B cell (primary cell): ENCODE measurements around the gene PRSS33. TPM values are rescaled to one million over a fixed set of nuclear protein-coding genes. Genes with fewer than 3 reads are reported as not detected.

Source experiments
- ATAC-seq: fragments of 200-7000 bp; cut with Tn5 transposase; one replicate; pipeline ENCODE4 v1.10.0; 2021; ENCODE audit warnings: low read depth, mild to moderate bottlenecking, moderate number of reproducible peaks, moderate library complexity
- CTCF ChIA-PET: fragments of 350-600 bp; sonication (Branson Sonifier 250); formaldehyde crosslinking; loops from one replicate; lab custom pipeline; 2021; ENCODE audit warnings: antibody characterized with exemption, inconsistent platforms; lab: Charles Lee
- POLR2A ChIA-PET: fragments of 350-600 bp; sonication (Branson Sonifier 250); formaldehyde crosslinking; loops from one replicate; lab custom pipeline; 2021; ENCODE audit warnings: antibody characterized with exemption; lab: Charles Lee
- DNase-seq: peaks from one replicate; pipeline ENCODE4 v3.0.0; 2013
- H2AFZ ChIP-seq: 2 replicates; pipeline ENCODE4 v1.6.1; 2012; ENCODE audit warnings: mild to moderate bottlenecking, low read depth, low read length; ENCODE audit not compliant: insufficient read depth, poor library complexity, severe bottlenecking
- H3K27ac ChIP-seq, 2 donors: 1 replicate in 1 of 2; 2 replicates in 1 of 2; pipeline ENCODE4 v1.5.1; 2012 to 2013; ENCODE audit warnings: low read length in 2 of 2, mild to moderate bottlenecking in 2 of 2, moderate library complexity in 1 of 2
- H3K27me3 ChIP-seq, 4 experiments: fragments of 200-600 bp in 1 of 4; sonication (generic) in 1 of 4; replicated peaks in 1 of 4; 1 replicate in 2 of 4; 2 replicates in 2 of 4; pipeline versions ENCODE4 v1.6.1 to v1.7.0; 2013 to 2016; ENCODE audit warnings: low read length in 3 of 4, mild to moderate bottlenecking in 2 of 4, mixed read lengths in 1 of 4, moderate library complexity in 1 of 4; ENCODE audit not compliant: insufficient read depth in 4 of 4, control insufficient read depth in 3 of 4; ENCODE audit errors: control extremely low read depth in 1 of 4
- H3K36me3 ChIP-seq, 2 experiments: replicated peaks in 1 of 2; 1 replicate in 1 of 2; 2 replicates in 1 of 2; pipeline versions ENCODE4 v1.6.1 to v1.7.1; 2013; ENCODE audit warnings: low read length in 1 of 2; ENCODE audit not compliant: insufficient read depth in 2 of 2, control insufficient read depth in 1 of 2; ENCODE audit errors: control extremely low read depth in 1 of 2, extremely low read depth in 1 of 2
- H3K4me1 ChIP-seq, 2 donors: fragments of 200-600 bp in 1 of 2; sonication (generic) in 1 of 2; 1 replicate in 1 of 2; 2 replicates in 1 of 2; pipeline versions ENCODE4 v1.5.1 to v1.6.1; 2013 to 2017; ENCODE audit warnings: low read length in 2 of 2; ENCODE audit not compliant: control insufficient read depth in 2 of 2, insufficient read depth in 2 of 2
- H3K4me2 ChIP-seq: replicated peaks from 2 replicates; pipeline ENCODE3; 2012; ENCODE audit warnings: mild to moderate bottlenecking, low read depth, low read length; ENCODE audit not compliant: poor library complexity, severe bottlenecking
- H3K4me3 ChIP-seq, 5 experiments: fragments of 200-600 bp in 1 of 5; sonication (generic) in 1 of 5; 1 replicate in 3 of 5; 2 replicates in 2 of 5; pipeline versions ENCODE4 v1.5.1 to v1.7.0; 2011 to 2016; ENCODE audit warnings: low read length in 4 of 5, mild to moderate bottlenecking in 4 of 5, low read depth in 2 of 5, control low read depth in 1 of 5, moderate library complexity in 1 of 5; ENCODE audit not compliant: insufficient read depth in 1 of 5; ENCODE audit errors: control extremely low read depth in 1 of 5, extremely low read depth in 1 of 5
- H3K79me2 ChIP-seq: fragments of 200-600 bp; sonication (generic); one replicate; pipeline ENCODE4 v1.6.0; 2016; ENCODE audit warnings: low read length; ENCODE audit not compliant: control insufficient read depth, insufficient read depth
- H3K9ac ChIP-seq: fragments of 200-600 bp; sonication (generic); 2 replicates; pipeline ENCODE4 v1.6.1; 2017; ENCODE audit warnings: mild to moderate bottlenecking, low read length, moderate library complexity
- H3K9me3 ChIP-seq, 3 donors: one replicate each; pipeline versions ENCODE4 v1.6.1 to v1.7.1; 2013; ENCODE audit warnings: low read length in 2 of 3; ENCODE audit not compliant: control insufficient read depth in 2 of 3, insufficient read depth in 1 of 3; ENCODE audit errors: control extremely low read depth in 1 of 3
- H4K20me1 ChIP-seq: 2 replicates; pipeline ENCODE4 v1.6.0; 2012; ENCODE audit warnings: mild to moderate bottlenecking, low read length; ENCODE audit not compliant: insufficient read depth, control insufficient read depth, poor library complexity, severe bottlenecking
- H3K27ac Mint-ChIP-seq: one replicate; pipeline ENCODE4 v1.8.0; 2021; ENCODE audit warnings: mixed read lengths
- H3K27me3 Mint-ChIP-seq: one replicate; pipeline ENCODE4 v1.8.0; 2021; ENCODE audit warnings: mixed read lengths
- H3K4me1 Mint-ChIP-seq: one replicate; pipeline ENCODE4 v1.8.0; 2021; ENCODE audit warnings: mixed read lengths
- H3K4me3 Mint-ChIP-seq: one replicate; pipeline ENCODE4 v1.8.0; 2021; ENCODE audit warnings: mixed read lengths
- H3K9me3 Mint-ChIP-seq: one replicate; pipeline ENCODE4 v1.8.0; 2022; ENCODE audit warnings: mixed read lengths; ENCODE audit not compliant: insufficient read depth
- EZH2 ChIP-seq: IDR thresholded peaks from 2 replicates; pipeline ENCODE4 v1.6.1; 2012; ENCODE audit warnings: borderline replicate concordance, low read depth, mild to moderate bottlenecking, moderate library complexity, low read length; ENCODE audit not compliant: insufficient read depth, poor library complexity, severe bottlenecking
- WGBS: methylation state at CpG from one replicate; pipeline ENCODE4 v1.1.5; 2013; ENCODE audit warnings: missing lambda C conversion rate; ENCODE audit not compliant: insufficient coverage; 5-methylcytosine and 5-hydroxymethylcytosine counted together
- intact Hi-C: fragments of 100-400 bp; cut with micrococcal nuclease; formaldehyde crosslinking; loops from one replicate; pipeline ENCODE4 v1.10.0; 2022
- polyA plus RNA-seq: library from polyadenylated mRNA; depleted of rRNA; stranded (reverse); fragments of >200 nt; gene quantifications from 2 replicates; pipeline ENCODE4 v1.2.3, GENCODE V29; 2012
- total RNA-seq, 2 donors: library from RNA; stranded (reverse); fragments of 120-200 nt in 1 of 2; gene quantifications; 1 replicate in 1 of 2; 2 replicates in 1 of 2; pipeline versions ENCODE4 v1.2.3 to v1.2.4, GENCODE V29; 2013 to 2022
- TF ChIP-seq, protein P1 (sequence below): fragments of 200-600 bp; IDR thresholded peaks from one replicate; pipeline ENCODE4 v1.8.0; 2022; ENCODE audit warnings: antibody characterized with exemption, mild to moderate bottlenecking

The PRSS33 gene
- total and polyA plus RNA-seq, 2 donors (not counting 1 experiment from before 2014, with no cell fraction given), result not detected

DNA sequence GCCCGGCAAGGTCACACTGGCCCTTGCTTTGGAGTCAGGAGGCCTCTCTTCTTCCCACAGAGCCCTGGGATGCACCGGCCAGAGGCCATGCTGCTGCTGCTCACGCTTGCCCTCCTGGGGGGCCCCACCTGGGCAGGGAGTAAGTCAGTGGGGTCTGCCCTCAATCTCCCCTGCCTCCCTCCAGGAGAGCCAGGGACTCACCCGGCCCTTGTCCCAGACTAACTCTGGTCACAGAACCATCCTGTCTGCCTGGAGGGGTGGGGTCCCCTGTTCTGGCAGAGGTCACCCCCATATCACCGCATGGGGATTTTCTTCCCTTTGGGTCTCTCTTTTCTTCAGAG is 43.0 kb upstream of the PRSS33 start:
- ChIA-PET CTCF (no interaction called here), POLR2A (no interaction called here)
- Mint-ChIP-seq H3K9me3 (no peaks in the 10 kb centered on the region), H3K27ac (no peak overlapping the region), H3K27me3 (peaks cover 18% of the 10 kb centered on the region), H3K4me3 (no peak overlapping the region), H3K4me1 (no peaks in the 10 kb centered on the region)
- intact Hi-C loops, result no loop called here
- WGBS, result 84% methylated on average over 5 of the region's 5 CpGs
- Histone ChIP-seq H3K4me2 (no peak overlapping the region), H3K27me3 (peaks cover 0 to 29% (median 5%) of the 10 kb centered on the region in 4 experiments), H3K36me3 (no peaks in the 10 kb centered on the region), H3K4me3 (no peak overlapping the region), H3K9ac (no peak overlapping the region), H3K79me2 (no peaks in the 10 kb centered on the region), H4K20me1 (no peaks in the 10 kb centered on the region), H3K9me3 (no peaks in the 10 kb centered on the region), H2AFZ (no peak overlapping the region), H3K4me1 (no peaks in the 10 kb centered on the region), H3K27ac (no peak overlapping the region)
- DNase-seq (no peak), ATAC-seq (no peak)
- no peak for TF ChIP-seq EZH2
- TF ChIP-seq, protein P1, sequence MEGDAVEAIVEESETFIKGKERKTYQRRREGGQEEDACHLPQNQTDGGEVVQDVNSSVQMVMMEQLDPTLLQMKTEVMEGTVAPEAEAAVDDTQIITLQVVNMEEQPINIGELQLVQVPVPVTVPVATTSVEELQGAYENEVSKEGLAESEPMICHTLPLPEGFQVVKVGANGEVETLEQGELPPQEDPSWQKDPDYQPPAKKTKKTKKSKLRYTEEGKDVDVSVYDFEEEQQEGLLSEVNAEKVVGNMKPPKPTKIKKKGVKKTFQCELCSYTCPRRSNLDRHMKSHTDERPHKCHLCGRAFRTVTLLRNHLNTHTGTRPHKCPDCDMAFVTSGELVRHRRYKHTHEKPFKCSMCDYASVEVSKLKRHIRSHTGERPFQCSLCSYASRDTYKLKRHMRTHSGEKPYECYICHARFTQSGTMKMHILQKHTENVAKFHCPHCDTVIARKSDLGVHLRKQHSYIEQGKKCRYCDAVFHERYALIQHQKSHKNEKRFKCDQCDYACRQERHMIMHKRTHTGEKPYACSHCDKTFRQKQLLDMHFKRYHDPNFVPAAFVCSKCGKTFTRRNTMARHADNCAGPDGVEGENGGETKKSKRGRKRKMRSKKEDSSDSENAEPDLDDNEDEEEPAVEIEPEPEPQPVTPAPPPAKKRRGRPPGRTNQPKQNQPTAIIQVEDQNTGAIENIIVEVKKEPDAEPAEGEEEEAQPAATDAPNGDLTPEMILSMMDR, result no peak

DNA sequence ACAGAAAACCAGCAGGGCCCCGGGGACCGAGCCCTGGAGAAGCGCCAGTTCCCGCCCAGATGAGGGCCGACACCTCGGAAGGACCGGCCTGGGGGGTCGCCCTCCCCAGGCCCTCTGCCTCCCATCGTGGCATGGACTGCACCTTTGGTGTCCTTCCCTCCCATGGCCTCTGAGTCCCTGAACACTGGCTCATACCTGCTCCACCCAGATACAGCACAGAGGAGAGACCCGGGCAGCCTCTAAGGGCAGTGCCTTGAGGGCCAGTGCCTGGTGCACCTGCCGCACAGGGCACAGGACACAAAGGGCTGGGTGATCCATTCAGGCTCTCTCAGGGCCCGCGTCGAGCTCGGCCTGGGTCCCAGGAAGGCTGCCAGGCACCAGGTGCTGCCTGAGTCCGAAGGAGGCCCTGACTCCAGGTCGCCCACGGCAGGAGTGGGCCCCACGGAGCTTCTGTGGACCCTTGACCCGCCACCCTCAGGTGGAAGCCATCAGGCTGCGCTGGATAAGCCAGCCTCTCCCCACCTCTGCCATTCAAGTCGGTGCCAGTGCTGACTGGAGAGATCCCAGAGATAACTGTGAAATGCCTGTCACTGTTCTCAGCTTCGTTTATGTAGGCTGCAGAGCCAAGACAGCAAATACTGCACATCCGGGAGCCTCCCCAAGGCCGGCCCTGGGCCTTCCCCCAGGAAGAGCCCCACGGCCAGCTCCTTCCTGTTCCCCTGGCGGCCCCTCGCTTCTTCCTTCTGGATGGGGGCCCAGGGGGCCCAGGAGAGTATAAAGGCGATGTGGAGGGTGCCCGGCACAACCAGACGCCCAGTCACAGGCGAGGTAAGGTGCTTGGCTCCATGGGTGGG is 42.4 kb upstream of the PRSS33 start, which contains the start of gene ZG16B:
Gene ZG16B (plus strand): TSS at position 803 of the 854 bp plus-strand sequence. CDS start 139 bp downstream, outside the sequence.
- H3K4me1 ChIP-seq, result no peaks in the 10 kb centered on the region
- H3K27ac ChIP-seq, result no peak within 1 kb of the TSS
- no peaks in the 10 kb centered on the region for H3K9me3 ChIP-seq
- H3K9ac ChIP-seq, result no peak within 1 kb of the TSS
- Mint-ChIP-seq H3K27me3 (peaks cover 16% of the 10 kb centered on the region), H3K4me3 (no peak within 1 kb of the TSS), H3K9me3 (no peaks in the 10 kb centered on the region), H3K4me1 (no peaks in the 10 kb centered on the region), H3K27ac (no peak within 1 kb of the TSS)
- H2AFZ ChIP-seq, result no peak within 1 kb of the TSS
- H3K27me3 ChIP-seq, result peaks cover 0 to 29% (median 5%) of the 10 kb centered on the region in 4 experiments
- CTCF ChIA-PET, result no interaction called here
- no peak within 1 kb of the TSS for H3K4me3 ChIP-seq
- intact Hi-C loops, result no loop called here
- H3K79me2 ChIP-seq, result no peaks in the 10 kb centered on the region
- ATAC-seq (no peak), DNase-seq (no peak)
- POLR2A ChIA-PET, result no interaction called here
- no peaks in the 10 kb centered on the region for H4K20me1 ChIP-seq
- no peaks in the 10 kb centered on the region for H3K36me3 ChIP-seq
- TF ChIP-seq, protein P1, result no peak
- TF ChIP-seq EZH2, result no peak
- 58% methylated on average over 30 of the region's 32 CpGs for WGBS
- no peak within 1 kb of the TSS for H3K4me2 ChIP-seq
